Effector memory CD4-positive, alpha-beta T cell (primary cell): ENCODE results near the gene NFIA.

ENCODE experiments used
- DNase-seq, 3 donors: peaks; one replicate each; pipeline ENCODE4 v3.0.0-alpha.2; 2020
- H3K27ac ChIP-seq: 2 replicates; pipeline ENCODE4 v1.7.0; 2013; ENCODE audit warnings: mild to moderate bottlenecking, low read length, moderate library complexity; ENCODE audit not compliant: insufficient read depth, poor library complexity, severe bottlenecking
- H3K27me3 ChIP-seq: replicated peaks from 2 replicates; pipeline ENCODE4 v1.7.0; 2013; ENCODE audit warnings: mild to moderate bottlenecking, low read length; ENCODE audit not compliant: insufficient read depth, control insufficient read depth, poor library complexity, severe bottlenecking
- H3K36me3 ChIP-seq: 2 replicates; pipeline ENCODE4 v1.7.0; 2013; ENCODE audit warnings: mild to moderate bottlenecking, low read length, moderate library complexity; ENCODE audit not compliant: control insufficient read depth, insufficient read depth
- H3K4me1 ChIP-seq: 2 replicates; pipeline ENCODE4 v1.7.0; 2013; ENCODE audit warnings: low read length, mild to moderate bottlenecking; ENCODE audit not compliant: control insufficient read depth, insufficient read depth, poor library complexity, severe bottlenecking
- H3K4me3 ChIP-seq: 2 replicates; pipeline ENCODE4 v1.7.0; 2013; ENCODE audit warnings: low read length, low read depth, mild to moderate bottlenecking; ENCODE audit not compliant: insufficient read depth, poor library complexity, severe bottlenecking
- H3K9me3 ChIP-seq: 2 replicates; pipeline ENCODE4 v1.7.0; 2013; ENCODE audit warnings: mild to moderate bottlenecking, low read length, moderate library complexity; ENCODE audit not compliant: control insufficient read depth

Gene NFIA

GRCh38 chr1:61501971-61502916, 419.9 kb downstream of the NFIA start:
- Histone ChIP-seq H3K4me3 (no peak overlapping the region), H3K36me3 (no peaks in the 10 kb centered on the region), H3K27ac (no peak overlapping the region), H3K9me3 (no peaks in the 10 kb centered on the region), H3K27me3 (no peaks in the 10 kb centered on the region), H3K4me1 (no peaks in the 10 kb centered on the region)
- DNase-seq, result no peak

DNA sequence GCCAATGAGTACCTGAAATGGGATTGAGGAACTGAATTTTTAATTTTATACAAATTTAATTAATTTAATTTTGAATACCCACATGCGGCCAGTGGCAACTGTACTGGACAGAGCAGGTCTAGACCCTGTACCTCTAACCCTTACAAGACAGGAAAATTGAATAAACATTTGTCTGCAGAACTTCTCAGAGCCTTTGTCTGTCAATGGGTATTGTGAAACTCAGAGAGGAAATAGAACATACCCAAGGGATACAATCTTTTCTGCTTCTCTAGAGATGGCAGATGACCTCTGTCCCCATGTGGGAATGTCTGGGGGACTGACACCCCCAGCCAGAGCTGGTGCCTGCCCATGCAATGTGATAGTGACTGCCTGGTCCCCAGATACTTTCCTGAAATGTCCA, 421.9 kb downstream of the NFIA start:
- Histone ChIP-seq H3K4me1 (no peaks in the 10 kb centered on the region), H3K27ac (no peak overlapping the region), H3K4me3 (no peak overlapping the region), H3K36me3 (no peaks in the 10 kb centered on the region), H3K27me3 (no peaks in the 10 kb centered on the region), H3K9me3 (no peaks in the 10 kb centered on the region)
- no peak for DNase-seq

- Histone ChIP-seq H3K4me1 (no peaks in the 10 kb centered on the region), H3K27me3 (no peaks in the 10 kb centered on the region), H3K27ac (no peak overlapping the region), H3K36me3 (no peaks in the 10 kb centered on the region), H3K9me3 (no peaks in the 10 kb centered on the region), H3K4me3 (no peak overlapping the region)
- no peak for DNase-seq
Measured at GRCh38 chr1:61504852-61505390, 422.6 kb downstream of the NFIA start.

- Histone ChIP-seq H3K27me3 (no peaks in the 10 kb centered on the region), H3K4me1 (no peaks in the 10 kb centered on the region), H3K9me3 (no peaks in the 10 kb centered on the region), H3K36me3 (no peaks in the 10 kb centered on the region), H3K27ac (no peak overlapping the region), H3K4me3 (no peak overlapping the region)
- DNase-seq, result no peak
Measured at GRCh38 chr1:61506236-61506635, 423.9 kb downstream of the NFIA start.

DNA sequence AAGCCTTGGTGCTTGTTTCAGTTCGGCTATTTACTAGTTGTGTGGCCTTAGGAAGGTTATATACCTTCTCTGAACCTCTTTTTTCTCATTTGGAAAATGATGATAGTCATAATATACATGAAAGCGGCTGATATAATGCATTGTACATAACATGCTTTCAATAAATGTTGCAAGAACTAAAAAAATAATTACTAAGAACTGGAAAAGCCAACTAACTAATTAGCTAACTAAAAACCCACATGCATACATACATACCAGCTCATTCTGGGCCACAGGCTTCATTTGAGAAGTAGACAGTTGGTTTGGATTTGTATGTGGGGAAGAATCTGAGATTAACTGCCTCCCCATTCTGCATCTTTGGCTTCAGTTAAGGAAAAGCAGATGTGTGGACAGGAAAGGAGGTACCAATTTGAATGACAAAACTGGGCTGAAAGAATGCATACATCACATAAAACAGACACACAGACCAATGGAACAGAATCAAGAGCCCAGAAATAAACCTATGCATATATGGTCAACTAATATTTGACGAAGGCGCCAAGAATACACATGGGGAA, 424.7 kb downstream of the NFIA start:
- Histone ChIP-seq H3K9me3 (no peaks in the 10 kb centered on the region), H3K27ac (no peak overlapping the region), H3K4me1 (no peaks in the 10 kb centered on the region), H3K27me3 (no peaks in the 10 kb centered on the region), H3K4me3 (no peak overlapping the region), H3K36me3 (no peaks in the 10 kb centered on the region)
- DNase-seq, result no peak
